IPS-20b (cell line): ENCODE data around the gene TP53.

Experiments
- H3K27ac ChIP-seq: one replicate; pipeline ENCODE4 v1.5.1; 2013; ENCODE audit warnings: low read length
- H3K27me3 ChIP-seq: 2 replicates; pipeline ENCODE4 v1.6.1; 2013; ENCODE audit warnings: mild to moderate bottlenecking, low read length, inconsistent platforms; ENCODE audit not compliant: insufficient read depth
- H3K36me3 ChIP-seq: 2 replicates; pipeline ENCODE4 v1.6.1; 2013; ENCODE audit warnings: low read depth, mild to moderate bottlenecking, inconsistent platforms, low read length, moderate library complexity; ENCODE audit not compliant: insufficient read depth
- H3K4me1 ChIP-seq: 2 replicates; pipeline ENCODE4 v1.6.1; 2013; ENCODE audit warnings: mild to moderate bottlenecking, control low read depth, inconsistent platforms, low read length, moderate library complexity; ENCODE audit not compliant: insufficient read depth
- H3K4me3 ChIP-seq: 2 replicates; pipeline ENCODE4 v1.5.1; 2013; ENCODE audit warnings: mild to moderate bottlenecking, low read length, inconsistent platforms
- H3K9ac ChIP-seq: 2 replicates; pipeline ENCODE4 v1.6.1; 2013; ENCODE audit warnings: low read depth, mild to moderate bottlenecking, inconsistent platforms, low read length, moderate library complexity
- H3K9me3 ChIP-seq: 2 replicates; pipeline ENCODE4 v1.6.1; 2013; ENCODE audit warnings: mild to moderate bottlenecking, low read depth, low read length, inconsistent platforms; ENCODE audit not compliant: insufficient read depth

TP53 gene

GRCh38 chr17:7687908-7688807, 868 bp upstream of the TP53 start, which contains the start of gene WRAP53:
Gene WRAP53, plus strand, starts transcription at chr17:7688477. Its CDS starts 172 bp downstream, at chr17:7688649.
- no peaks in the 10 kb centered on the region for H3K9me3 ChIP-seq
- peaks cover 15% of the 10 kb centered on the region for H3K4me1 ChIP-seq
- H3K4me3 ChIP-seq, result peak within 1 kb of the TSS; percentile 97
- H3K27ac ChIP-seq, result peak within 1 kb of the TSS; percentile 86
- H3K9ac ChIP-seq, result peak within 1 kb of the TSS; percentile 99
- H3K27me3 ChIP-seq, result no peaks in the 10 kb centered on the region
- peaks cover 31% of the 10 kb centered on the region for H3K36me3 ChIP-seq

DNA sequence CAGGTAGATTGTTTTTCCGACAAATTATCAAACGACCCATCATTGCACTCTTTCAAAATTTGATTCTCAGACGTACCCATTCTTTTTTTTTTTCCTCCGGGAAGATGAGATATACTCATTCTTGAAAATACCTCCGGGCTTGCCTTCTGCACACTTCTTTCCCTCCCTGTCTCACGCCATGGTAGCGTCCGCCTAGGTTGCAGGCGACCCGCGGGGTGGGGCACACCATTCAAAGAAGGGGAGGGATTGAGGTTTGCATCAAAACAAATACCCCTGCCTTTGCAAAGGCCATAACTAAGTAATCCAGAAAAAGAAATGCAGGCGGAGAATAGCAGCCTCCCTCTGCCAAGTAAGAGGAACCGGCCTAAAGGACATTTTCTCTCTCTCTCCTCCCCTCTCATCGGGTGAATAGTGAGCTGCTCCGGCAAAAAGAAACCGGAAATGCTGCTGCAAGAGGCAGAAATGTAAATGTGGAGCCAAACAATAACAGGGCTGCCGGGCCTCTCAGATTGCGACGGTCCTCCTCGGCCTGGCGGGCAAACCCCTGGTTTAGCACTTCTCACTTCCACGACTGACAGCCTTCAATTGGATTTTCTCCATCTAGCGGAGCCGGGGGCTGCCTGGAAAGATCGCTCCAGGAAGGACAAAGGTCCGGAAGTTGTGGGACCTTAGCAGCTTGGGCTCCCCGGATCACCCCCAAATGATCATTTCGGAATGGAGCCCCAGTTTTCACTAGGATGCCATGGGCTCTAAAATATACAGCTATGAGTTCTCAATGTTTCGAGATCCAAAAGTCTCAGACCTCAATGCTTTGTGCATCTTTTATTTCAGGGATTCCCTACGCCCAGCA, 843 bp downstream of the TP53 start:
- H3K36me3 ChIP-seq, result peaks cover 27% of the 10 kb centered on the region

DNA sequence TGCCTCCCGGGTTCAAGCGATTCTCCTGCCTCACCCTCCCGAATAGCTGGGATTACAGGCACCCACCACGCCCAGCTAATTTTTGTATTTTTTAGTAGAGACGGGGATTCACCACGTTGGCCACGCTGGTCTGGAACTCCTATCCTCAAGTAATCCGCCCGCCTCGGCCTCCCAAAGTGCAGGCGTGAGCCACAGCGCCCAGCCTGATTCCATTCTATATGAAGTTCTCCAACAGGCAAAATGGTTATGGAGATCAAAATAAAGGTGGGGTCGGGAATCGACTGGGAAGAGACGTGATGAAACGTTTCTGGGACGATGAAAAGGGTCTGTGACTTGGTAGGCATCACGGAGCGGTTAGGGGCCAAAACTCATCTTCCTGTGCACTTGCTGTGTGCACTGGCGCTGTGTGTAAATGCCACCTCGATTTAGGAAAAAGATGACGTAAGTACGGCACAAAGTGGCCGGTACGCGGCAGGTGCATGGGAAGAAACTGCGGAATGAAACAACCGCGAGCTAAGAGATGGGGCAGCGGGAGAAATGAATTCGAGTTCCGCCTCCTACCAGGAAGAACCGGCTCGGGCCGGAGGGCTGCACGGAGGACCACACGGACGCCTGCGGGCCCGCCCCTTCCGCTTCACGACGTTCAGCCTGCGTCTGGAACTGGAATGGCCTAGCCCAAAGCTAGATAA, 1.6 kb downstream of the TP53 start:
- H3K4me3 ChIP-seq, result peak overlapping the region; percentile 90
- H3K27ac ChIP-seq, result peak overlapping the region; percentile 86
- peaks cover 27% of the 10 kb centered on the region for H3K36me3 ChIP-seq
- peak overlapping the region; percentile 99 for H3K9ac ChIP-seq
- H3K4me1 ChIP-seq, result peaks cover 15% of the 10 kb centered on the region
- H3K9me3 ChIP-seq, result no peaks in the 10 kb centered on the region
- H3K27me3 ChIP-seq, result no peaks in the 10 kb centered on the region

More for the DNA sequence above, 843 bp downstream of the TP53 start:
- Histone ChIP-seq H3K27ac (peak overlapping the region; percentile 86), H3K9ac (peak overlapping the region; percentile 99), H3K4me3 (peak overlapping the region; percentile 90), H3K4me1 (peaks cover 15% of the 10 kb centered on the region), H3K9me3 (no peaks in the 10 kb centered on the region), H3K27me3 (no peaks in the 10 kb centered on the region)

DNA sequence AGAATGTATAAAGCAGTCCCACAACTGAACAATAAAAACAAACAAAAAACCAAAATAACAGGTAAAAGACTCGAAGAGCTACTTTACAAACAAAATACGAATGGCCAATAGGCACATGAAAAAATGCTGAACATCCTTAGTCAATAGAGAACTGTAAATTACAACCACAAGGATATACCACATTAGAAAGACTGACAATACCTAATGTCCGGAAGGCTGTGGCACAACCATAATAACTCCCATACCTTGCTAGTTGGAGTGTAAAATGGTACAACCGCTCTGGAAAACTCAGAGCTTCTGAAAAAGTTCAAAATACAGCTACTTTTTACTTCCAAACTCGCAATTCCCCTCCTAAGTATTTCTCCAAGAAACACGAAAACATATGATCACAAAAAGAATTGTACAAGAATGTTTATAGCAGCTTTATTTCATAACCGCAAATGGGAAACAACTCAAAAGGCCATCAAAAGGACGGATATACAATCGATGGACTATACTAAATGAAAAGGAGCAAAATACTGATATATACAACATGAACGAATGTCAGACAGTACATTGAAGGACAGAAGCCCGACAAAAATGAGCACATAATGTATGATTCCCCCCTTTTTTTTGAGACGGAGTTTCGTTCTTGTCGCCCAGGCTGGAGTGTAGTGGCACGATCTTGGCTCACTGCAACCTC, 2.3 kb downstream of the TP53 start:
- Histone ChIP-seq H3K9ac (peak overlapping the region; percentile 99), H3K27ac (no peak overlapping the region), H3K9me3 (no peaks in the 10 kb centered on the region), H3K36me3 (peaks cover 20% of the 10 kb centered on the region), H3K4me1 (peaks cover 15% of the 10 kb centered on the region), H3K27me3 (no peaks in the 10 kb centered on the region), H3K4me3 (peak overlapping the region; percentile 90)

- H3K4me3 ChIP-seq, result peak overlapping the region; percentile 43
- H3K27ac ChIP-seq, result peak overlapping the region; percentile 36
- peaks cover 34% of the 10 kb centered on the region for H3K36me3 ChIP-seq
- no peaks in the 10 kb centered on the region for H3K27me3 ChIP-seq
- H3K4me1 ChIP-seq, result peaks cover 16% of the 10 kb centered on the region
- peaks cover 4% of the 10 kb centered on the region; the same call in 1 of the 2 replicates for H3K9me3 ChIP-seq
- H3K9ac ChIP-seq, result peak overlapping the region; percentile 40; the same call in 1 of the 2 replicates
Observed at GRCh38 chr17:7677388-7678067, 9.8 kb downstream of the TP53 start.

GRCh38 chr17:7676533-7676932, 10.8 kb downstream of the TP53 start:
- H3K36me3 ChIP-seq, result peaks cover 43% of the 10 kb centered on the region
- H3K9me3 ChIP-seq, result peaks cover 4% of the 10 kb centered on the region; the same call in 1 of the 2 replicates
- peak overlapping the region; percentile 40; the same call in 1 of the 2 replicates for H3K9ac ChIP-seq
- no peaks in the 10 kb centered on the region for H3K27me3 ChIP-seq
- H3K27ac ChIP-seq, result peak overlapping the region; percentile 36
- peak overlapping the region; percentile 43; the same call in 1 of the 2 replicates for H3K4me3 ChIP-seq
- peaks cover 16% of the 10 kb centered on the region for H3K4me1 ChIP-seq

GRCh38 chr17:7674934-7675333, 12.4 kb downstream of the TP53 start:
- Histone ChIP-seq H3K36me3 (peaks cover 57% of the 10 kb centered on the region), H3K9me3 (peaks cover 4% of the 10 kb centered on the region; the same call in 1 of the 2 replicates), H3K4me3 (no peak overlapping the region), H3K9ac (no peak overlapping the region), H3K27ac (no peak overlapping the region), H3K27me3 (no peaks in the 10 kb centered on the region), H3K4me1 (peaks cover 16% of the 10 kb centered on the region)

DNA sequence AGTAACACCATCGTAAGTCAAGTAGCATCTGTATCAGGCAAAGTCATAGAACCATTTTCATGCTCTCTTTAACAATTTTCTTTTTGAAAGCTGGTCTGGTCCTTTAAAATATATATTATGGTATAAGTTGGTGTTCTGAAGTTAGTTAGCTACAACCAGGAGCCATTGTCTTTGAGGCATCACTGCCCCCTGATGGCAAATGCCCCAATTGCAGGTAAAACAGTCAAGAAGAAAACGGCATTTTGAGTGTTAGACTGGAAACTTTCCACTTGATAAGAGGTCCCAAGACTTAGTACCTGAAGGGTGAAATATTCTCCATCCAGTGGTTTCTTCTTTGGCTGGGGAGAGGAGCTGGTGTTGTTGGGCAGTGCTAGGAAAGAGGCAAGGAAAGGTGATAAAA, 14.1 kb downstream of the TP53 start:
- no peak overlapping the region for H3K4me3 ChIP-seq
- peaks cover 74% of the 10 kb centered on the region for H3K36me3 ChIP-seq
- peaks cover 13% of the 10 kb centered on the region for H3K4me1 ChIP-seq
- H3K27ac ChIP-seq, result no peak overlapping the region
- no peaks in the 10 kb centered on the region for H3K27me3 ChIP-seq
- peaks cover 4% of the 10 kb centered on the region; the same call in 1 of the 2 replicates for H3K9me3 ChIP-seq
- no peak overlapping the region for H3K9ac ChIP-seq

DNA sequence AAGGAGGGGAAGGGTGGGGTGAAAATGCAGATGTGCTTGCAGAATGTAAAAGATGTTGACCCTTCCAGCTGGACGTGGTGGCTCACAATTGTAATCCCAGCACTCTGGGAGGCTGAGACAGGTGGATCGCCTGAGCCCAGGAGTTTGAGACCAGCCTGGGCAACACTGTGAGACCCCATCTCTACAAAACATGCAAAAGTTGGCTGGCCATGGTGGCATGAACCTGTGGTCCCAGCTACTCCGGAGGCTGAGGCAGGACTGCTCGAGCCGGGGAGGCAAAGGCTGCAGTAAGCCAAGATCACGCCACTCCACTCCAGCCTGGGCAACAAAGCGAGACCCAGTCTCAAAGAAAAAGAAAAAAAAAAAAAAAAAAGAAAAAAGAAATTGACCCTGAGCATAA, 18.8 kb downstream of the TP53 start:
- Histone ChIP-seq H3K36me3 (peaks cover 71% of the 10 kb centered on the region), H3K27ac (no peak overlapping the region), H3K4me3 (no peak overlapping the region), H3K9ac (no peak overlapping the region), H3K27me3 (no peaks in the 10 kb centered on the region), H3K4me1 (no peaks in the 10 kb centered on the region), H3K9me3 (peaks cover 2% of the 10 kb centered on the region; the same call in 1 of the 2 replicates)

DNA sequence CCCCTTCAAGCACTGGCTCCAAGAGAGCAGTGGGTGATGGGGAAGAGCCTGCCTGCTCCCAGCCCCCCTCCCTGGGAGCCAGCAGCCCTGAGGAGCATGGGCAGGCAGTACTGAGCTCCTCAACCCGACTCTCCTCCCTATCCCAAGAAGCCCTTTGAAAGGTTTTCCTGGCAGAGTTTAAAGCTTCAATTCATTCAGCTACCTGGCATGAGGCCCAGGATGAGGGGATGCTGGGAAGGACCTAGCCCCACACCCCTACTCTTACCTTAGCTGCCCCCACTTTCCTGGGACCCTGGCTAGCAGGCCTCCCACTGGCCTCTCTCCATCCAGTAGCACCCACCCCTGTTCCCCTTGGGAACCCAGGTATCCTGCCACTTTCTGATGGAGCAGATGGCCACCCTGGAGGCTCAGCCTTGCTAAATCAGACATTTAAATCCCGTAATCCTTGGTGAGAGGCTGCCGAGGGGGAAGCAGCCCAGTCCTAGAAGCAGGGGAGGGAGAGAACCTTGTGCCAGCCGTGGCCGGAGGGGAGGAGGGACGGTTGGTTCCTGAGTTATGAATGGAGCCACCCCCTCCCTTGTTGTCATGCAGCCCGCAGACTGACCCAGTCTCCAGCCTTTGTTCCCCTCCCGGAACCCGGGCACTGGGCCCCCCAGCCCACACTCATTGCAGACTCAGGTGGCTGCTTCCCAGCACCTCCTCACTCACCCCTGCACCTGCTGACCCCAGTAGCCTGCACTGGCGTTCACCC, 19.5 kb downstream of the TP53 start:
- no peak overlapping the region for H3K9ac ChIP-seq
- H3K4me1 ChIP-seq, result no peaks in the 10 kb centered on the region
- H3K9me3 ChIP-seq, result no peaks in the 10 kb centered on the region
- no peak overlapping the region for H3K4me3 ChIP-seq
- no peak overlapping the region for H3K27ac ChIP-seq
- no peaks in the 10 kb centered on the region for H3K27me3 ChIP-seq
- H3K36me3 ChIP-seq, result peaks cover 65% of the 10 kb centered on the region
